GM12801 (cell line): ENCODE results near the gene PLPPR2.

ENCODE experiments used
- CTCF ChIP-seq: IDR thresholded peaks from one replicate; pipeline ENCODE4 v1.5.1; 2011; ENCODE audit warnings: control low read depth; ENCODE audit not compliant: insufficient read length; ENCODE audit errors: extremely low read depth

PLPPR2 gene

GRCh38 chr19:11405846-11406643 lies 50.8 kb downstream of the PLPPR2 start:
- no peak for TF ChIP-seq CTCF

GRCh38 chr19:11408591-11408990 lies 53.4 kb downstream of the PLPPR2 start:
- no peak for TF ChIP-seq CTCF

DNA sequence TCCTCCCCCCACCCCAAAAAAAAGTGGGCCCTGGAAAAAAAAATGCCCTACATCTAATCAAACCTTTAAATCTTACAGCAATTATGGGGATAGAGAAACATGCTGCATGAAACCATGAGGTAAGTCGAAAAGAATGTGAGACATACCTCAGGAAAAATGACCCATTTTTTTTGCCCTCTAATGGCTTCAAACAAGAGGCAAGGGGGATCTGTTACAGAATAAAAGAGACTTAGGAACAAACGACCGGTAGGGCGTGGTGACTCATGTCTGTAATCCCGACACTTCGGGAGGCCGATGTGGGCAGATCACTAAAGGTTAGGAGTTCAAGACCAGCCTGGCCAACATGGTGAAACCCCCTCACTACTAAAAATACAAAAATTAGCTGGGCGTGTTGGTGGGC lies 55.5 kb downstream of the PLPPR2 start:
- TF ChIP-seq CTCF = no peak

- no peak for TF ChIP-seq CTCF
Observed at GRCh38 chr19:11414544-11414943, 59.3 kb downstream of the PLPPR2 start.
